ENCODE measurements around the gene OSBPL9.

DNA sequence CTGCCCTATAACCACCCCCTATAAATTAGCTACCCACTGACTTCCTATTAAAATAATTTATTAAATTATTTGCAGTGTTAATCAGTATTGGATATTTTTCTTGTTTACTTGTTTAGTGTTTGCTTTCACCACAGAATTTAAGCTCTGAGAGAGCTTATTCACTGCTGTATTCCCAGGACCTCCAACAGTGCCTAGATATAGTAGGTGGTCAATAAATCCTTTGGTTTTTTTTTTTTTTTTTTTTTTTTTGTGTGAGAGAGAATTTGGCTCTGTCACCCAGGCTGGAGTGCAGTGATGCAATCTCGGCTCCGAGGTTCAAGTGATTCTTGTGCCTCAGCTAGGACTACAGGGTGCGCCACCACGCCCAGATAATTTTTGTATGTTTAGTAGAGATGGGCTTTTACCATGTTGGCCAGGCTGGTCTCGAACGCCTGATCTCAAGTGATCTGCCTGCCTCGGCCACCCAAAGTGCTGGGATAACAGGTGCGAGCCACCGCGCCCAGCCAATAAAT, 1.1 kb upstream of the OSBPL9 start:
- TF ChIP-seq, protein P1, sequence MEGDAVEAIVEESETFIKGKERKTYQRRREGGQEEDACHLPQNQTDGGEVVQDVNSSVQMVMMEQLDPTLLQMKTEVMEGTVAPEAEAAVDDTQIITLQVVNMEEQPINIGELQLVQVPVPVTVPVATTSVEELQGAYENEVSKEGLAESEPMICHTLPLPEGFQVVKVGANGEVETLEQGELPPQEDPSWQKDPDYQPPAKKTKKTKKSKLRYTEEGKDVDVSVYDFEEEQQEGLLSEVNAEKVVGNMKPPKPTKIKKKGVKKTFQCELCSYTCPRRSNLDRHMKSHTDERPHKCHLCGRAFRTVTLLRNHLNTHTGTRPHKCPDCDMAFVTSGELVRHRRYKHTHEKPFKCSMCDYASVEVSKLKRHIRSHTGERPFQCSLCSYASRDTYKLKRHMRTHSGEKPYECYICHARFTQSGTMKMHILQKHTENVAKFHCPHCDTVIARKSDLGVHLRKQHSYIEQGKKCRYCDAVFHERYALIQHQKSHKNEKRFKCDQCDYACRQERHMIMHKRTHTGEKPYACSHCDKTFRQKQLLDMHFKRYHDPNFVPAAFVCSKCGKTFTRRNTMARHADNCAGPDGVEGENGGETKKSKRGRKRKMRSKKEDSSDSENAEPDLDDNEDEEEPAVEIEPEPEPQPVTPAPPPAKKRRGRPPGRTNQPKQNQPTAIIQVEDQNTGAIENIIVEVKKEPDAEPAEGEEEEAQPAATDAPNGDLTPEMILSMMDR (IDR thresholded peaks at IDR 0.05; ENCODE audit: insufficient read depth, low read length), result no peak
- TF ChIP-seq REST (IDR thresholded peaks at IDR 0.05; ENCODE audit: insufficient replicate concordance, low read depth), result no peak
- TF ChIP-seq SPI1 (IDR thresholded peaks at IDR 0.05; ENCODE audit: borderline replicate concordance, low read depth), result no peak
